Activated effector memory CD4-positive, alpha-beta T cell treated with anti-CD3 and anti-CD28 coated beads, Interleukin-2, amount 50 U/mL, for 16 hours (primary cell): Measurements from ENCODE around the gene CBR3.

Source experiments
- DNase-seq: peaks from one replicate; pipeline ENCODE4 v3.0.0-alpha.2; 2020

The CBR3 gene

GRCh38 chr21:36156815-36157670, 22.2 kb downstream of the CBR3 start, which contains the start of gene DOP1B:
TSS of gene DOP1B (plus strand) at chr21:36156824. CDS start at chr21:36164734, 7,910 bp downstream.
- DNase-seq, result no peak

GRCh38 chr21:36159356-36159921, 24.6 kb downstream of the CBR3 start:
- DNase-seq, result no peak

GRCh38 chr21:36160850-36161178, 25.9 kb downstream of the CBR3 start:
- no peak for DNase-seq

GRCh38 chr21:36162631-36163030, 27.8 kb downstream of the CBR3 start:
- no peak for DNase-seq

GRCh38 chr21:36163750-36164741, 29.2 kb downstream of the CBR3 start:
- DNase-seq, result no peak

GRCh38 chr21:36165356-36165755, 30.5 kb downstream of the CBR3 start:
- DNase-seq, result no peak

- DNase-seq, result no peak
Measured at GRCh38 chr21:36166705-36167104, 31.8 kb downstream of the CBR3 start.

- DNase-seq, result no peak
Measured at GRCh38 chr21:36167541-36167940, 32.7 kb downstream of the CBR3 start.

- no peak for DNase-seq
Measured at GRCh38 chr21:36169470-36170128, 34.7 kb downstream of the CBR3 start.

GRCh38 chr21:36170823-36171222, 35.9 kb downstream of the CBR3 start:
- DNase-seq, result no peak

- DNase-seq, result no peak
Measured at GRCh38 chr21:36171336-36171735, 36.5 kb downstream of the CBR3 start.

GRCh38 chr21:36171741-36172331, 37.0 kb downstream of the CBR3 start:
- no peak for DNase-seq

- DNase-seq, result no peak
Measured at GRCh38 chr21:36174780-36175179, 39.9 kb downstream of the CBR3 start.

GRCh38 chr21:36175771-36176565, 41.1 kb downstream of the CBR3 start:
- DNase-seq, result no peak

- no peak for DNase-seq
Measured at GRCh38 chr21:36178349-36178748, 43.5 kb downstream of the CBR3 start.

GRCh38 chr21:36179145-36179544, 44.3 kb downstream of the CBR3 start:
- DNase-seq, result no peak

- DNase-seq, result no peak
Measured at GRCh38 chr21:36180963-36181362, 46.1 kb downstream of the CBR3 start.

- no peak for DNase-seq
Measured at GRCh38 chr21:36183144-36183795, 48.4 kb downstream of the CBR3 start.

- no peak for DNase-seq
Measured at GRCh38 chr21:36184545-36184944, 49.7 kb downstream of the CBR3 start.

GRCh38 chr21:36185523-36185922, 50.6 kb downstream of the CBR3 start:
- no peak for DNase-seq

GRCh38 chr21:36186081-36186480, 51.2 kb downstream of the CBR3 start:
- DNase-seq, result no peak
